Parathyroid adenoma (tissue), 2 donors: ENCODE results near the gene DCTN1.

Source experiments
- H2AFZ ChIP-seq: fragments of 300-600 bp; sonication (generic); one replicate; pipeline ENCODE4 v1.7.0; 2017; ENCODE audit warnings: antibody characterized with exemption, mild to moderate bottlenecking
- H3K27ac ChIP-seq: fragments of 300-600 bp; sonication (generic); one replicate; pipeline ENCODE4 v1.7.0; 2017
- H3K27me3 ChIP-seq: fragments of 300-600 bp; sonication (generic); one replicate; pipeline ENCODE4 v1.7.0; 2017; ENCODE audit warnings: low read length; ENCODE audit not compliant: control insufficient read depth, insufficient read depth
- H3K36me3 ChIP-seq: fragments of 300-600 bp; sonication (generic); one replicate; pipeline ENCODE4 v1.7.0; 2017; ENCODE audit warnings: low read length; ENCODE audit not compliant: control insufficient read depth, insufficient read depth
- H3K4me1 ChIP-seq: fragments of 300-600 bp; sonication (generic); one replicate; pipeline ENCODE4 v1.7.0; 2017; ENCODE audit warnings: control low read depth
- H3K4me2 ChIP-seq: fragments of 300-600 bp; sonication (generic); one replicate; pipeline ENCODE4 v1.7.0; 2017; ENCODE audit warnings: low read length
- H3K4me3 ChIP-seq: fragments of 300-600 bp; sonication (generic); one replicate; pipeline ENCODE4 v1.7.0; 2017; ENCODE audit warnings: low read depth, low read length
- H3K79me2 ChIP-seq: fragments of 300-600 bp; sonication (generic); one replicate; pipeline ENCODE4 v1.7.0; 2017; ENCODE audit warnings: control low read depth
- H3K9ac ChIP-seq: fragments of 300-600 bp; sonication (generic); one replicate; pipeline ENCODE4 v1.7.0; 2017; ENCODE audit warnings: mild to moderate bottlenecking
- H3K9me3 ChIP-seq: fragments of 300-600 bp; sonication (generic); one replicate; pipeline ENCODE4 v1.7.0; 2017; ENCODE audit warnings: low read length; ENCODE audit not compliant: control insufficient read depth
- TF ChIP-seq, protein P1 (sequence below): fragments of 300-600 bp; sonication (generic); IDR thresholded peaks from one replicate; pipeline ENCODE4 v1.7.0; 2017; ENCODE audit warnings: antibody characterized with exemption, mild to moderate bottlenecking
- donor health status: primary hyperparathyroidism.

DCTN1 gene

DNA sequence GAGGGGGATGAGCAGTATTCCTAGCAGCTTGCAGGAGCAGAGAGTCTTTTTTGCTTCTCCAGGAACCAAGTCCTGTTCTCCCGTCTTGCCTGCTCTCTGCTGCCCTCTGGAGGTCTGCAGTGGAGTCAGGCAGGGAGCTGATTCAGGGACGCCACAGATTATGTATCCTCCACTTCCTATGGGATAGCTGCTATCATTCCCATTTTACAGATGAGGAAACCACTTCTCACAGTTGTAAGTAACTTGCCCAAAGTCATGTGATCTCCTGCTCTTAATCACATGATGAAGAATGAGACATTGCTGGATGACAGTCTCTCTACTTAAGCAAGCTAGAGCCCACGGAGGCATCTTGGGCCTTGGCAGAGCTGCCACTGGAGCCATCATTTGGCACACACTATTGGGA lies 45.2 kb downstream of the DCTN1 start:
- Histone ChIP-seq H3K9me3 (no peaks in the 10 kb centered on the region), H3K79me2 (no peaks in the 10 kb centered on the region), H3K4me1 (peaks cover 18% of the 10 kb centered on the region), H3K4me3 (no peak overlapping the region), H2AFZ (peak overlapping the region; percentile 63), H3K36me3 (no peaks in the 10 kb centered on the region), H3K4me2 (no peak overlapping the region), H3K27me3 (no peaks in the 10 kb centered on the region), H3K9ac (no peak overlapping the region), H3K27ac (peak overlapping the region; percentile 34)
- TF ChIP-seq, protein P1, sequence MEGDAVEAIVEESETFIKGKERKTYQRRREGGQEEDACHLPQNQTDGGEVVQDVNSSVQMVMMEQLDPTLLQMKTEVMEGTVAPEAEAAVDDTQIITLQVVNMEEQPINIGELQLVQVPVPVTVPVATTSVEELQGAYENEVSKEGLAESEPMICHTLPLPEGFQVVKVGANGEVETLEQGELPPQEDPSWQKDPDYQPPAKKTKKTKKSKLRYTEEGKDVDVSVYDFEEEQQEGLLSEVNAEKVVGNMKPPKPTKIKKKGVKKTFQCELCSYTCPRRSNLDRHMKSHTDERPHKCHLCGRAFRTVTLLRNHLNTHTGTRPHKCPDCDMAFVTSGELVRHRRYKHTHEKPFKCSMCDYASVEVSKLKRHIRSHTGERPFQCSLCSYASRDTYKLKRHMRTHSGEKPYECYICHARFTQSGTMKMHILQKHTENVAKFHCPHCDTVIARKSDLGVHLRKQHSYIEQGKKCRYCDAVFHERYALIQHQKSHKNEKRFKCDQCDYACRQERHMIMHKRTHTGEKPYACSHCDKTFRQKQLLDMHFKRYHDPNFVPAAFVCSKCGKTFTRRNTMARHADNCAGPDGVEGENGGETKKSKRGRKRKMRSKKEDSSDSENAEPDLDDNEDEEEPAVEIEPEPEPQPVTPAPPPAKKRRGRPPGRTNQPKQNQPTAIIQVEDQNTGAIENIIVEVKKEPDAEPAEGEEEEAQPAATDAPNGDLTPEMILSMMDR: peak; percentile 95

DNA sequence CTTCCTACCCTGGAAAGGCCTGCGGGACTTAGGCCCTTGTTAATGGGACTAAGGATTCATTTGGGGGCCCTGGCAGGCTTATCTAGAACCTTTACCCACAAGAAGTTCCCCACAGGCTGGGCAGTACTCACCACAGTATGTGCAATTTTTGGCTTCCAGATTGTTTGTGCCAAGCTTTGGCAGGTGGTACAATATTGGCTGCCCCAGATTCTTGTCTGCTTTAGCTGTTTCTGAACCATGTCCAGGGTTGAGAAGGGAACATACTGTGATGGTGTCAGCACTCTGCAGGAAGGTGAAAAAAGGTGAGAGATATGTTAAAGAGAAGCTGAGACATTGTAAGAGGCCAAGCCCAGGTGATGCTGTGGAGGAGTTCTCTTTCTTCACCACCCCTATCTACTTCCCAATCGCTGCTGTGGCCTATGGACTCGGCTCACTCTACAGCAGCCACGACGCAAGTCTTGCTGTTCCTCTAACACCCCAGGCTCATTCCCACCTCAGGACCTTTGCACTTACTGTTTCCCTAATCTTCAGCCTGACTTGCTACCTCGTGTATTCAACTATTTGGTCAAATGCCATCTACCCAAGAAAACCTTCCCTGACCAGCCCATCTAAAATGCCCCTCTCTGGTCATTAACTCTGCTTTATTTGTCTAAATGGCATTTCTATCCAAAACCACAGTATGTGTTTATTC lies 46.1 kb downstream of the DCTN1 start:
- H3K4me2 ChIP-seq: no peak overlapping the region
- no peaks in the 10 kb centered on the region for H3K79me2 ChIP-seq
- H3K36me3 ChIP-seq: no peaks in the 10 kb centered on the region
- peak overlapping the region; percentile 63 for H2AFZ ChIP-seq
- TF ChIP-seq, protein P1: no peak
- H3K27ac ChIP-seq: peak overlapping the region; percentile 89
- no peaks in the 10 kb centered on the region for H3K27me3 ChIP-seq
- H3K9ac ChIP-seq: no peak overlapping the region
- H3K4me3 ChIP-seq: no peak overlapping the region
- H3K9me3 ChIP-seq: no peaks in the 10 kb centered on the region
- H3K4me1 ChIP-seq: peaks cover 18% of the 10 kb centered on the region

DNA sequence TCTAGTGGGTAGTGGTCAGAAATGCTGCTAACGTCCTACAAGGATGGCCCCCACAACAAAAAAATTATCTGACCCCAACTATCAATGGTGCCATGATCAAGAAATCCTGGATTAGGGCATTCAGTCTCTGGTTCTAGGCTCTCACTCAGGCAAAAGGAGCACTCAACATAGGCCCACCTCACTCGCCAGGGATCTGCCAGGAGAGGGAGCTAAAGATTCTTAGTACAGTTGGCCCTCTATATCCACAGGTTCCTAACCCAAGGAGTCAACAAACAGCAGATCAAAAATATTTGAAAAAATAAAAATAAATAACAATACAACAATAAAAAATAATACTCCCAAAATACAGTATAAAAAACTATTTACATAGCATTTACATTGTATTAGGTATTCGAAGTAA lies 46.9 kb downstream of the DCTN1 start:
- H3K27me3 ChIP-seq: no peaks in the 10 kb centered on the region
- H3K79me2 ChIP-seq: no peaks in the 10 kb centered on the region
- H3K9ac ChIP-seq: no peak overlapping the region
- no peak overlapping the region for H2AFZ ChIP-seq
- no peak overlapping the region for H3K4me3 ChIP-seq
- H3K9me3 ChIP-seq: no peaks in the 10 kb centered on the region
- TF ChIP-seq, protein P1: peak; percentile 50
- H3K36me3 ChIP-seq: no peaks in the 10 kb centered on the region
- peaks cover 25% of the 10 kb centered on the region for H3K4me1 ChIP-seq
- peak overlapping the region; percentile 89 for H3K27ac ChIP-seq
- H3K4me2 ChIP-seq: no peak overlapping the region

DNA sequence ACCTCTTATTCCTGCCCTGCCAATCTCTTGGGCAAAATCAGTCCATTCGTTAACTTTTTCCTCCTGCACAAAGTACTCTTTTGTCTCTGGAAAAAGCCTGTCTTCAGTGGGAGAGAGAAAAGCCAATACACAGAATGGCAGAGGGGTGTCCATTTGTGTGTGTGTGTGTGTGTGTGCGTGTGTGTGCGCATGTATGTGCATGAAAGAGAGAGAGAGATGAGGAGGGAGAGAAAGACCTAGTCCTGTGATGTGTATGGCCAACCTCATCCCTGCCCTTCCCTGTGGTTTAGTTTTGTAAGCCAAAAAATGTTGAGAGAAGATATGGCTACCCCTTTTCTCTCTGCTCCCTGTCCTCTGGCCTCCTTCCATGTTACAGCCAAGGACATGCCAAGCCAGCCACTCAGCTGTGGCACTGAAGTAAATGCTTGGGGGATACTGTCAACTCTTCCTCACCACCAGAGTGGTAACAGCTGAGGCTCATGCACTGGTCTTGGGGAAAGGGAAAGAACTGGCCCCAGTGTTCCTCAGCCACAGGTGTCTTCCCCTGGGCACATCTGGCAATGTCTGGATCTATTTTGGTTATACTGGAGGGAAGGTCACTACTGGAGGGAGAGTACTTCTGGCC lies 47.4 kb downstream of the DCTN1 start:
- Histone ChIP-seq H3K4me3 (no peak overlapping the region), H3K4me2 (no peak overlapping the region), H3K4me1 (peaks cover 30% of the 10 kb centered on the region), H3K79me2 (no peaks in the 10 kb centered on the region), H3K27ac (peak overlapping the region; percentile 89), H2AFZ (peak overlapping the region; percentile 20), H3K36me3 (no peaks in the 10 kb centered on the region), H3K9ac (no peak overlapping the region), H3K9me3 (no peaks in the 10 kb centered on the region), H3K27me3 (no peaks in the 10 kb centered on the region)
- TF ChIP-seq, protein P1: no peak
